Tongue (tissue), 2 donors: ENCODE results near the gene S100A7A. TPM values are rescaled to one million over a fixed set of nuclear protein-coding genes. Genes with fewer than 3 reads are reported as not detected.
"Not testable (repeated sequence)": the region's sequence is repeated elsewhere in the genome, so short reads cannot be mapped to it uniquely, and the experiment has no call there.

ENCODE experiments used
- DNase-seq: peaks from one replicate; pipeline ENCODE4 v3.0.0-alpha.2; 2015
- total RNA-seq: library from RNA; depleted of rRNA; stranded (reverse); fragments of >200 nt; gene quantifications from one replicate; pipeline ENCODE4 v1.2.3, GENCODE V29; 2014

Gene S100A7A
- total RNA-seq, 1 donor from 2014 or later = not detected

DNA sequence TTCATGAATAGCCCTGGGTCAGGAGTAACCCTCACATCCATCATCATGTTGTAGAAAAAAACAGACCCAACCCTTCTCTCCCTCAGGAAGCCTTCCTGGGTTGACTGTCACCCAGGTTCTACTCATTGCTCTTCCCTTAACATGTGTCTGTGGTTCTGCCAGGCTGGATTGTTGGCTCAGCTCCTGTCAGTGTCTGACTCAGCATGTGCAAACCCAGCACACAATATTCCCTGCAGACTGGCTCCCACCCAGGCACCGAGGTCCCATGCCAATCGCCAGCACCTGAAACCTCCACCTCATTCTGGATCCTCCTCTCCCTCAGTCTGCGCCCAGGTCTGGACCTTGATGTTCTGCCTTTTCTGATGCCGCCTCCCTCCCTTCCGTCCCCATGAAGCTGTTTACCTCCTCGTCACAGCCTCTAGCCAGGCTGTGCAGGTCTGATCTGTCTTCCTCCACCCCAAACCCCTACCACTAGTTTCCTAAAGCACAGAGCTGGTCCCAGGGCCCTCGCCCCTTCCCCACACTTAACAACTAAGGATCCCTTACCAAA, 21.1 kb upstream of the S100A7A start:
- DNase-seq = no peak

DNA sequence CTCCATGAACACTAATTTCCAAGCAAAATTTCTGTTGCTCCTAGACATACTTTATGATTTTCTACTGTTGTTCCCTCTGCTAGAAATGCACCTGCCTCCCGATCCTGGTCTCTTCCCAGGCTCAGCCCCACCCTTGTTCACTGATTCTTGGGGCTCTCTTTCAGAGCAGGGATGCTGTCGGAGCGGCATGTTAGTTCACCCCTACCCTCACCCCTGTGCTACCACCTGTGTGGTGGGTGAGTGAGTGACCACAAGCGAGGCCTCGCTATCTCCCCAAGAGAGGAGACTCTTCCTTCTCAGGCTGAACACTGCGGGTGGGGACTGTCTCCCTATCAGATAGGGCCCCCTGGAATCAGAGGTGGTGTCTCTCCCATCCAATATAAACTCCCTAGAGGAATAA, 20.5 kb upstream of the S100A7A start:
- DNase-seq = no peak

DNA sequence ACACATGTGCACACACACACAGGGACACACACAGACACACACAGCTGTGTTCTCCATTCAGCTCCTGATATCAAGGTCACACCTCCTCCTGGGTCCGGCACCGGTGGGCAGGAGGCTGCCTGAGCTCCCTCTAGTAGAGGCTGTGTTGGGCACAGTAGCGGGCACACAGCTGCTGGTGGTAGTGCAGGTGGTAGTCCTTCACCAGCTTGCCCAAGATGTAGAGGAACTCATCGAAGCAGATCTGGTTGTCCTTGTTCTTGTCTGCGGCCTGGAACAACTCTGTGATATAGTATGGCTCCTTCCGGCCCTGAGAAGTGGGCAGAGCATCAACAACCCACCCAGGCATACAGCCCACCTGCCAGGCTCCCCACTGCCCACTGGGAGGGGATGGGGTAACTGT, 19.9 kb upstream of the S100A7A start:
- no peak for DNase-seq

DNA sequence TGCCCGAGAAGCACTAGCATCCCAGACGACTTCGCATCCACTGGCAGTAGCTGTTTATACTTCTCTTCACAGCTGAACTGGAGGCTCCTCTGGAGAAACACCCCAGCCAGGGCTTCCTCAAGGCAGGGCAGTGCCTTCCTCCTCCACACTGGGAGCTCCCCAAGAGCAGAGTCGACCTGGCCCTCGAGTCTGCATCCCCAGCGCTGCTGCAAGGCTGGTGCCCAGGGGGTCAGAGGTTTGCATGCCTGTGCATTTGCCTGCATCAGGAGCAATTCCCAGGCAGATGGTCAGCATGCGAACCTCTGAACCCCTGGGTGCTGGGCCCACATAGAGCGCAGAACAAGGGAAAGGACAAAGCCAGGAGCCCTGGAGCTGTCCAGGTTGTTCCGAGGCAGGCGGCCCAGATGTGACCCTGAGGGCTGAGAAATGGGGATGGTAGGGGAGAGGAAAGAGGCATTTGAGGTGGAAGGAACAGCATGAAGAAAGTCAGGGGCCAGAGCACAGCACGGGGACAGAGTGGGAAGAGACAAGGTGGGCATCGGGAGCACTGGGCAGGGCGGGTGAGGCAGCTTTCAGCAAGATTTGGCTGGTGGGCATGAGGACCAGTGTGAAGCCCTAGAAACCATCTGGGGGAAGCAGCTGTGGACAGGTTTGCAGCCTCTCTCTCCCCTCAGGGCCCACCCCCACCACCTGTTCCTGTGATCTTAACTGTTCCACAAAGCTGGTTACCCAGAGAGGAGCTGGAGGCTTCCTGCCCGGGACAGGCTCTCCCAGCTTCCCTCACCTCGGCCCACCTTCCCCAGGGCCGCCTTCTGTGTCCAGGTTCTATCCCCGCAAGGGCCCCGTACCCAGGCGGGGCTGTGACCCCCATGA, 19.0 kb upstream of the S100A7A start:
- DNase-seq = no peak

DNA sequence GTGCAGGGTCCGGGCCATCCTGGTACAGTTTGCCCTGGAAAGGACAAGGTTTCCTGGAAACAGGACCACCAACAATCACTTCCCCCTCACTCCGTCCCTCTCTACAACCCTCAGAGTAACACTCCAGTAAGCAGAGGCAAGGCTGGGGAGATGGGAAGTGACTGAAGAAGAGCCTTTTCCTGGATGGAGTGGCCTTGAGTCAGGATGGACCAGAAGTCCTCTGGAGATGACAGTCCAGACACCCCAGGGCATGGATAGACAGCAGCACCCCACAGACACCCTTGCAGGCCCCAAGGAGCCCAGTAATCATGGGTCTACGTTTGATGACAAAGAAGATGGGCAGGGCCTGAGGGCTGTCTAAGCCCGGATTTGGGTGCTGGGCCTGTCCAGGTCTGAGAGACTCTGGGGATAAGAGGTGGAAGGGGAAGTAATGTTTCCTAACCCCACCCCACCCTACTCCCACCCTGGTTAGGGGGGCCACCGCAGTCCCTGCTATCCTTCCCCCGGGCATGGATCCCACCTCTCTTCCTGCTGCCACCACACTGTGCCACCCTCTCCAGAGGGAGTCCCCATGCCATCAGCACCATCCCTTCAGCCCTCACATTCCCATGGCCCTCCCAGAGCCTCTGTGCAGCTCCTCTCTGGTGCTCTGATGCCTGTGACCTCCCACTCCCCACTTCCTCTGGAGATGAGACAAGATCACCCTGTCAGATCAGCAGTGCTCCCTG, 18.2 kb upstream of the S100A7A start:
- DNase-seq = no peak

DNA sequence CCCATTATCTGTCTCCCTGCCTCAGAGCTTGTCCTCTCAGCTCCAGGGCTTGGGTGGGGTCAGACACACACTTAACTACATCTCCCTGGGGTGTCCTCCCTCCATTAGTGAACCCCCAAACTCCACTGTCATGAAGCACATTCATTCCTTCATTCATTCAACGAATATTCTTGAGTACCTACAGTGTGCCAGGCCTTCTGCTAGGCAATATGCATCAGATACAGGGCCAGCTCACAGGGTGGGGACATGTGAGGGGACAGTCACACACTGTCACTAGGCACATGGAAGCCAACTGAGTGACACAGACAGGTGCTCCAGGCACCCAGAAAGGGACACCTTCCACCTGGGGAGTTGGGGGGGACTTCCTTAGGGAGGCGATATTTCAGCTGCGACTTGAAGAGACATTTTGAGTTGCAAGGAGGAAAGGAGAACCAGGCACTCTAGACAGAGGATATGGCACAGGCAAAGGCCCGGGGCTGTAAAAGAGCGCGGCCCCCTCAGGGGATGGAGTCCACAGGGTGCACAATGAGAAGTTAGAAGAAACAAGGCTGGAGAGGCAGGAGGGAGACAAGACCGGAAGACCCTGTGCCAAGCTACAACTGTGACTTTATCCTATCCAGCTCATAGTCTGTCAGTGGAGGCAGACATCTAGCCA, 16.8 kb upstream of the S100A7A start:
- no peak for DNase-seq

DNA sequence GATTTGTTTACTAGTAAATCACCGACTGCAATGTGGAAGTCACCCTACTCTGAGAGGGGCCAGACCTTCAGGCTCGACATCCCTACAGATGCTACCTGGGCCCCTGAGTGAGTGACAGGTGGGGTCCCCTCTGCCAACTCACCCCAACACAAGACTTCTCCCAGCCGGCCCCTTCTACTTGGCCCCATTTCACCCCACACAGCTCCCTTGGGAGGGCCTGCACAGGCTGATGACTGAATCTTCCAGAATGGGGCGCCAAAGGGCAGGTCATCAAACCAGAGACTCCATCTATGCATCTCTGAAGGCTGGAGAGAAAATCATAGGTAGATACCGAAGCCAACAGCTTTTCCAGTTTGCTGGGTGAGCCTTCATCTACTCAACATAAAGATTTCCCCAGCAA, 16.1 kb upstream of the S100A7A start:
- DNase-seq = no peak

DNA sequence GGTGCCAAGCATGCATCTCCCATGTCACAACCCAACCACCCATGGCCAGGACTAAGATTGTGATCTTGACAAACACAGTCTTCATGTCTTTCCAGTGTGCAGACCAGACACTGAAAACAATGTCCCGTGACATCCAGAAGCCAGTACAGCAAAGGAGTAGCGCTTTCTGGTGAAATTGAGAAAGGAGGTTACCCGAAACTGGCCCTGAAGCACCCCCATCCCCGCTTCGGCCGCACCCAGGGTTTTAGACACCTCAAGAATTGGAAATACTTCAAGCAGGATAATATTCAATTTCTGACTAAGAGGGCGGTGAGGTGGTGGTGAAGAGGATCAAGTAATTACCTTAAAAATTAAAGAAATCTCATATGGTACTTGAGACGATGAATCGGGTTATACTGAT, 14.9 kb upstream of the S100A7A start:
- DNase-seq = no peak

DNA sequence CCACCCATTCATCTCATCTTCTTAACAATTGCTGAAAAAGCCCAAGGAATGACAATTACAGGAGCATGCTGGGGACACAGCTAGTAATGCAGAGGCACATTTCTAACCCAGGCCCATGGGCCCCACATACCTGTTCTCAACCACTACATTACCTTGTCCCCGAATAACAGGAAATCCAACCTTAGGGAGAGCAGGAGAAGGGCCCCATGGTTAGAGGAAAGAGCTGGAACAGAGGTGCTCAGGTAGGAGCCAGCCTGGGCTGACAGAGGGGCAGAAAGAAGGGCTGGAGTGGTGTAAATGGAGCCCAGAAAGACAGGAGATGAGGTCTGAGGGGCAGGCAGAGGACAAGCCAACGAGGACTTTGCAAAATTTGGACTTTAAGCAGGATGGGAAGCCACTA, 14.1 kb upstream of the S100A7A start:
- no peak for DNase-seq

DNA sequence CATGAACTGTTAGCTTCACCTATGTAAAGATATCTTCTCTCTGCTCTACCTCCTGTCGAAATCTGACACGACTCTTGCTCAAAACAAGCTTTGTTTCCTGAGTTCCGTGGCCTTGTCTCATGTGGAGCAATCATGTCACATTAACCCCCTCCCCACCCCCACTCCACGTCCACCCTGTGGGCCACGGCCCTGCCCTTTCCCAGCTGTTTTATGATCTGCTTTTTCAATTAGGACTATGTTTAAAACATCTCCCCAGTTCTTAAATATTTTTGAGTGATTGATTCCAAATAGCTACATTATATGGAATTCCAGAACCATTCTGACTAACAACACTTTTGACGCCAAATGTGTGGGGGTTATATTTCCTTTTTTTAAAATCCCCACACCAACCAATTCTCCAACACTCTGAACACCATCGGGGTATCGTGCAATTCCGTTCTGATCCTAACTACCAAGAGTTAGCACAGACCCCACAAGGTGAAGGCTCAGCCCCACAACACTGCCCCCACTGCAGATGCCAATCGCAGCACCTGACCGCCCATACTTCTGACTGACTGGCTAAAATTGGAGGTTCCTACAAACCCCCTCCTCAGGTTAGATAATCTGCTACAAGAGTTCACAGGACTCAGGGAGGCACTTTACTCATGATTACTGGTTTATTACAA, 12.8 kb upstream of the S100A7A start:
- DNase-seq = no peak

DNA sequence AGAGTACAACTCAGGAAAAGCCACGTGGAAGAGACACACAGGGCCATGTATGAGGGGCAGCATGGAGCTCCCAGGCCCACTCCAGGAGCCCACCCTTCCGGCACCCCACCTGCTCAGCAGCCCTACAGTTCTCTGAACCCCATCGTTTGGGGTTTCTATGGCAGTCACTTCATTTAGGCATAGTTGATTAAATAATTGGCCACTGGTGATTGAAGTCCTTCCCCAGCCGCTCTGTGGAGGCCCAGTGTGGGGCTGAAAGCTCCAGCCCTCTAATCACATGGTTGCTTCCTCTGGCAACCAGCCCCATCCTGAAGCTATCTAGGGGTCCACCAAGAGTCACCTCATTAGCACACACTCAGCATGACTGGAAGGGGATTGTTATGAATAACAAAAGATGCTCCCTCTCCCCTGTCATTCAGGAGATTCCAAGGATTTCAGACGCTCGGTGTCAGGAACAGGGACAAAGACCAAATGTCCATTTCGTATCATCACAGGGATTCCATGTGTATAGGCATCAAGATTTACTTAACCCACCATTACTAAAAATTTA, 12.2 kb upstream of the S100A7A start:
- DNase-seq = no peak

DNA sequence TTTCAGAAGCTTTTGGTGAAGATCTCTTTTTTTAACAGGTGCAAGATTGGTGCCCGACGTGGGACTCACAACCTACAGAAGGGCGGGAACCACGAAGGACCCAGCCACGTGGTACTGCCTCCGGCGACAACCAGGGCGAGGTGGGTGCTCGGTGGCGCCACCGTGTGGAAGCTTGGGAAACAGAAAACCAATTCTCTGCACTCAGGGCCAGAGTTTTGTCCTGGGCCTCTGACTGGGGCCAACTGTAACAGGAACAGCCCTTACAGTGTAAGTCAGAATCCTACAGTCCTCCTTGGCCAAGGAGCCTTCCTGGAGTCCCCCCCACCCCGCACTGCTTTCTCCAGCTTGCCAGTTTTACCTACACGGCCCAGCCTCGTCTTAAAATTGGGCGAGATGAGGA, 11.6 kb upstream of the S100A7A start:
- no peak for DNase-seq

DNA sequence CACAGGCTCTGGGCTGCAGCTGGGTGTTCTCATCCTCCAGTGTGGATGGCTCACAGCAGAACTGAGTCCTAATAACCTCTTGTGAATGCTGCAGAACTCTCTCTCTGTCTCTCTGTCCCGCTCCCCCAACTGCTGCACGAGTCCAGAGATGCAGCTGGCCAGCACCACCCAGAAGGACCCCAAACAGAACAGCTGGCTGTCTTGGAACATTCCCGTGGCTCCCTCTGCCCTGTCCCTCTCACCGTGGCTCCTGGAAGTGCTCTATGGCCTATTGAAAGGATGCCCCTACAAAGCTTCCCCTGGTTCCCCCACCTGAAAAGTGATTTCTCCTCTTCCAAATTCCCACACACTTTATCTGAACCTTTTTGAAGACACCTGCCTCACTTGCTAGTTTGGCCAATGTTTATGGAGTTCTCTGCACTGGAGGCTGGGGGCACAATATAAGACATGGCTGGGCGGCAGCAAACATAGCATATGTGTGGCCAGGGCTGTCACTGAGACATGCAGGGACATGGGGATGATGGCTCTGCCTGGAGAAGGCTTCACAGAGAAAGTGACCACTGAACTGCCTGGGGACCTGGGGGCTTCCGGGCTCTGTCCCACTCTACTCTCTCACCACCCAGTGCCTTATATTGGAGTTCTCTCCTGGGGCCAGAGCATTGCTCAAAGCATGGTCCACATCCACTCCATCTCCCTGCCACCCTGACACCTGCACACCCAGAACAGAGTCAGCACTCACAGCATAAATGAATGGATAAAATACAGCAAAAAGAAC, 10.3 kb upstream of the S100A7A start:
- DNase-seq = not testable (repeated sequence)

DNA sequence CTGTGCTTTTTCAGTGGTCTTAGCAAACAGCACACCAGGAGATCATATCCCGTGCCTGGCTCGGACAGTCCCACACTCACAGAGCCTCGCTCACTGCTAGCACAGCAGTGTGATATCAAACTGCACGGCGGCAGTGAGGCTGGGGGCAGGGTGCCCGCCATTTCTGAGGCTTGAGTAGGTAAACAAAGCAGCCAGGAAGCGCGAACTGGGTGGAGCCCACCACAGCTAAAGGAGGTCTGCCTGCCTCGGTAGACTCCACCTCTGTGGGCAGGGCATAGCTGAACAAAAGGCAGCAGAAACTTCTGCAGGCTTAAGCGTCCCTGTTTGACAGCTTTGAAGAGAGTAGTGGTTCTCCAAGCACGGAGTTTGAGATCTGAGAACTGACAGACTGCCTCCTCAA, 9.0 kb upstream of the S100A7A start:
- not testable (repeated sequence) for DNase-seq

DNA sequence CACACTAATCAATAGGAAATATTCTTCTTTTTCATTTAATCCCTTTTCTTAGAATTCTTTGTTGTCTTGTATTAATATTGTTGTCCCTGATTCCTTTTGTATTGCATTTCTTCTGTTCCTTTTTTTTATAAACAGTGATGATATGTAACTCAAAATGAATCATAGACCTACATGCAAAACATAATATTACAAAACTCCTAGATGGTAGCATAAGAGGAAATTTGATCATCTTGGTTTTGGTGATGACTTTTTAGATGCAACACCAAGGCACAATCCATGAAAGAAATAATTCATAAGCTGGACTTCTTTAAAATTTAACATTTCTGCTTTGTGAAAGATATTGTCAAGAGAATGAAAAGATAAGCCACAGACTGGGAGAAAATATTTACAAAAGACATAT, 2.4 kb upstream of the S100A7A start:
- not testable (repeated sequence) for DNase-seq

DNA sequence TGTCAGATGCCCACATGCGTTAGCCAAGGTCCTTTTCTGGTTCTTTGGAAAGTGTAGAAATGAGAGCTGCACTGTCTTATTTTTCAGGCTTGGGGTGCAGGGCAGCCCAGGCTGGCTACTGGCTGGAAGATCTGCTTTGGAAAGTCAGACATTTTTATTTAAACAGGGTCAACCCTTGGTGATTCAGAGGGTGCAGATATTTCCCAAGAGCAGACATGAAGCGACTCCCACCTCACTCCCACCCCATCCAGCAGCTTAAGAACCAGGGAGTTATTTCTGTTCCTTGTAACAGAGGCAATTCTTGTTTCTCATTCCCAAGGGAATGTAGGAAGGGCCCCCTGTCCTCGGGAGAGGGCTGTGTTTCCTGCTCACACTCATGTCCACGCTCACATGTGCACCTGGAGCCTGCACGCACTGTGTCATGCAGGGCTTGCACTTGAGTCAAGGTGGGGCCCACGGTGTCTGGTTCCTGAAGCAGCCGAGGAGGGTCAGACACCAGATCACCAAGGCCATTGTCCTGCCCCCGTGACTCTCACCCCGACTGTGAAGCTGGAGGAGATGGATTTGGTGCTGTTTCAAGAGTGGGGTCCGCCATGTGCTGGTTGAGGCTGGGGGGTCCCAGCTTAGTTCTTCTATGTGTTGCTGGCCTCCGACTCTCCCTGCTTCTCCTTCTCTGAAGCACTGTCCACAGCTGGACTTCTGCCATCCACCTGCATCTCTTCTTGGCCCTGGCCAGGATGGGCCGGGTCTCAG, 992 bp downstream of the S100A7A start:
- no peak for DNase-seq

DNA sequence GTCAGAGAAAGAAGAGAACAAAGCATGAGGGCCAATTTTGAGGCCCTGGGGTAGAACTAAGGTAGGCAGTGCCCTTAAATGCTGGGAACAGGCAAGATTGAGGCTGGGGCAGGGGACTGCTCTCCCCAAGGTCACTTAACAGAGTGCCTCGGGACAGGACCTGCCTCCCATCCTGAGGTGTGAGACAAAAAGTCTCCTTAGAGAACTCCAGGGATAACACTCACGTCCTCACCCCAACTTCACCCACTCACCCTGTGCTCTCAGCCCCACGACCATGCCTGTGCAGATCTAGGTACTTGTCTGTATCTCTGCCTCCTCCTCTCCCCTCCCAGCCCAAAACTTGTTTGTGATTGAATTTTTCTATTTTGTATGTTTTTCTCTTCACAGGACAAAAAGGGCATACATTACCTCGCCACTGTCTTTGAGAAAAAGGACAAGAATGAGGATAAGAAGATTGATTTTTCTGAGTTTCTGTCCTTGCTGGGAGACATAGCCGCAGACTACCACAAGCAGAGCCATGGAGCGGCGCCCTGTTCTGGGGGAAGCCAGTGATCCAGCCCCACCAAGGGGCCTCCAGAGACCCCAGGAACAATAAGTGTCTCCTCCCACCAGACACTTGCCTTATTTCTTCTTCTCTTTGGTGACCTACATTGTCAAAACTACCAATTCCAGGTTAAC, 2.6 kb downstream of the S100A7A start:
- DNase-seq = not testable (repeated sequence)

DNA sequence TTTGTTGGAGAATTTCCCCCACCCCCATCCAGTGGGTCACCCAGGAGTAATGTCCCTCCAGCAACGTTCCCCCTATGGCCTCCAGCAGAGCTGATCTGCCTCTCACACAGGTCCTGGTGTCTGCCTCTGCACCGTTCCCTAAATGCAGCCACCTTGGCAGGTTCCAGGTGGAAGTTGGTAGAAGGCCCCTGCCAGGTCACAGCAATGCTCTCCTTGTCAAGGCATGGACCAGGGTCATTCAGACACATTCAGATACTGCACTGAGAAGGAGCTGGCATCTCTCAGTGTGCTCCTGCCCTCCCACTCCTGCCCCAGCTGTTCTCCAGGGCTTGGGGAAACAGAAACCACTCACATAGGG, 3.1 kb downstream of the S100A7A start:
- not testable (repeated sequence) for DNase-seq

DNA sequence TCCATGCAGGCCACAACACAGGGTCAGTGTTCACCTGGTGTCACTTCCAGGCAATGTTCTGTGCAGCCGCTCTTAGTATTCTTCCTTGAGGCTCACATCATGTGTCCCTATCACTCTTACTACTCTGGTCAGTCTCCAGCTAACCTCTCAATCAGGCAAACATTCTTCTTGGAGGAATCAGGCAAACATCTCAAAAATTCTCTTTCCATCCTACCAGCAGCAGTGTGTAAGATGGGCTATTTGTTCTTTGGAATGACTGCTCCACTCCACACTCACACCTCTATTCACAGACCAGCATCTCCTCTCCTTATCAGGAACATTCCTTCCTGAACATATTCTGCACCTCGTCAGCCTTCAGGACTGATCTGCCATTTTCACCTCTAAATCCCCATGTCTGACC, 4.0 kb downstream of the S100A7A start:
- no peak for DNase-seq
